T-helper 22 cell (primary cell): ENCODE results near the gene ELF5.

Experiments used
- DNase-seq: peaks from one replicate; pipeline ENCODE4 v3.0.0-alpha.2; 2020; ENCODE audit warnings: low read depth

ELF5 gene

GRCh38 chr11:34454308-34455032, 59.1 kb downstream of the ELF5 start:
- no peak for DNase-seq

- DNase-seq = no peak
These were observed 62.5 kb downstream of the ELF5 start for GRCh38 chr11:34451053-34451452.

- DNase-seq = no peak
These were observed 64.6 kb downstream of the ELF5 start for GRCh38 chr11:34449013-34449412.

GRCh38 chr11:34448223-34448994, 65.2 kb downstream of the ELF5 start:
- no peak for DNase-seq

GRCh38 chr11:34447044-34447443, 66.5 kb downstream of the ELF5 start:
- no peak for DNase-seq

- no peak for DNase-seq
These were observed 67.2 kb downstream of the ELF5 start for GRCh38 chr11:34446386-34446785.

GRCh38 chr11:34445956-34446355, 67.6 kb downstream of the ELF5 start:
- no peak for DNase-seq

- no peak for DNase-seq
These were observed 69.2 kb downstream of the ELF5 start for GRCh38 chr11:34444428-34444827.

- no peak for DNase-seq
These were observed 70.5 kb downstream of the ELF5 start for GRCh38 chr11:34443136-34443535.

- no peak for DNase-seq
These were observed 71.8 kb downstream of the ELF5 start for GRCh38 chr11:34441814-34442213.

- no peak for DNase-seq
These were observed 73.9 kb downstream of the ELF5 start for GRCh38 chr11:34439610-34440198.

GRCh38 chr11:34438529-34439507, 74.8 kb downstream of the ELF5 start, which contains the start of gene CAT:
Gene CAT (plus strand): TSS chr11:34438934. CDS start chr11:34439014, 80 bp downstream.
- DNase-seq = peak; percentile 93

- DNase-seq = no peak
These were observed 76.1 kb downstream of the ELF5 start for GRCh38 chr11:34437224-34438125.

- DNase-seq = no peak
These were observed 79.7 kb downstream of the ELF5 start for GRCh38 chr11:34433899-34434298.

- no peak for DNase-seq
These were observed 80.8 kb downstream of the ELF5 start for GRCh38 chr11:34432822-34433221.

GRCh38 chr11:34431979-34432378, 81.6 kb downstream of the ELF5 start:
- DNase-seq = no peak
